H9 (cell line): Measurements from ENCODE around the gene CYSTM1. TPM values are rescaled to one million over a fixed set of nuclear protein-coding genes. Genes with fewer than 3 reads are reported as not detected.

Experiments used
- DNase-seq: peaks from one replicate; pipeline ENCODE4 v3.0.0-alpha.2; 2017
- H2AFZ ChIP-seq: one replicate; pipeline ENCODE4 v1.6.1; 2013; ENCODE audit warnings: mild to moderate bottlenecking, low read length, control low read depth, moderate library complexity
- H2AK5ac ChIP-seq: 2 replicates; pipeline ENCODE4 v1.6.1; 2013; ENCODE audit warnings: low read length, control low read depth, mixed read lengths; ENCODE audit not compliant: insufficient read length
- H2BK120ac ChIP-seq: one replicate; pipeline ENCODE4 v1.6.1; 2013; ENCODE audit warnings: low read depth, mild to moderate bottlenecking, low read length, control low read depth, inconsistent platforms; ENCODE audit not compliant: poor library complexity, severe bottlenecking
- H2BK12ac ChIP-seq: 2 replicates; pipeline ENCODE4 v1.6.1; 2013; ENCODE audit warnings: low read length, control low read depth, mixed read lengths, low read depth; ENCODE audit not compliant: insufficient read length
- H2BK15ac ChIP-seq: 2 replicates; pipeline ENCODE4 v1.6.1; 2013; ENCODE audit warnings: low read depth, low read length, control low read depth
- H2BK20ac ChIP-seq: one replicate; pipeline ENCODE4 v1.6.1; 2013; ENCODE audit warnings: low read depth, mild to moderate bottlenecking, low read length, control low read depth, inconsistent platforms; ENCODE audit not compliant: poor library complexity, severe bottlenecking
- H2BK5ac ChIP-seq: 2 replicates; pipeline ENCODE4 v1.6.1; 2013; ENCODE audit warnings: low read length, control low read depth, mixed read lengths; ENCODE audit not compliant: insufficient read length
- H3K14ac ChIP-seq: 2 replicates; pipeline ENCODE4 v1.6.1; 2013; ENCODE audit warnings: low read length, control low read depth; ENCODE audit not compliant: insufficient read depth
- H3K18ac ChIP-seq: 2 replicates; pipeline ENCODE4 v1.6.1; 2013; ENCODE audit warnings: low read depth, mild to moderate bottlenecking, mixed read lengths, low read length, control low read depth; ENCODE audit not compliant: insufficient read length
- H3K23ac ChIP-seq: 2 replicates; pipeline ENCODE4 v1.6.1; 2013; ENCODE audit warnings: low read length, control low read depth, mixed read lengths, low read depth; ENCODE audit not compliant: insufficient read length
- H3K23me2 ChIP-seq: 2 replicates; pipeline ENCODE4 v1.6.1; 2013; ENCODE audit warnings: low read depth, mild to moderate bottlenecking, mixed read lengths, low read length, control low read depth; ENCODE audit not compliant: insufficient read length, poor library complexity, severe bottlenecking
- H3K27ac ChIP-seq: 2 replicates; pipeline ENCODE4 v1.5.1; 2013; ENCODE audit warnings: low read length, control low read depth, mixed read lengths, low read depth; ENCODE audit not compliant: insufficient read length
- H3K27me3 ChIP-seq: 2 replicates; pipeline ENCODE4 v1.6.1; 2013; ENCODE audit warnings: low read length, control low read depth, inconsistent platforms; ENCODE audit not compliant: insufficient read depth
- H3K4ac ChIP-seq: 2 replicates; pipeline ENCODE4 v1.6.1; 2013; ENCODE audit warnings: low read depth, mild to moderate bottlenecking, control low read depth, inconsistent platforms, low read length, moderate library complexity
- H3K4me1 ChIP-seq: 2 replicates; pipeline ENCODE4 v1.6.1; 2013; ENCODE audit warnings: low read length, control low read depth, inconsistent platforms; ENCODE audit not compliant: insufficient read depth
- H3K4me2 ChIP-seq: 2 replicates; pipeline ENCODE4 v1.6.1; 2013; ENCODE audit warnings: low read length, control low read depth, mixed read lengths; ENCODE audit not compliant: insufficient read length, insufficient read depth
- H3K56ac ChIP-seq: 2 replicates; pipeline ENCODE4 v1.6.1; 2013; ENCODE audit warnings: low read depth, mild to moderate bottlenecking, mixed read lengths, low read length, control low read depth; ENCODE audit not compliant: insufficient read length
- H3K79me1 ChIP-seq: 2 replicates; pipeline ENCODE4 v1.6.1; 2013; ENCODE audit warnings: low read depth, mild to moderate bottlenecking, moderate library complexity, low read length, control low read depth, inconsistent platforms; ENCODE audit not compliant: insufficient read depth, poor library complexity, severe bottlenecking
- H3K79me2 ChIP-seq: 2 replicates; pipeline ENCODE4 v1.6.1; 2013; ENCODE audit warnings: low read length, control low read depth, inconsistent platforms; ENCODE audit not compliant: insufficient read depth
- H3K9ac ChIP-seq: 2 replicates; pipeline ENCODE4 v1.6.1; 2013; ENCODE audit warnings: low read length, control low read depth, mixed read lengths; ENCODE audit not compliant: insufficient read length; ENCODE audit errors: extremely low read depth
- H3K9me3 ChIP-seq: one replicate; pipeline ENCODE4 v1.6.1; 2013; ENCODE audit warnings: low read depth, low read length, inconsistent platforms; ENCODE audit not compliant: control insufficient read depth
- H3T11ph ChIP-seq: one replicate; pipeline ENCODE4 v1.6.1; 2013; ENCODE audit warnings: mild to moderate bottlenecking, low read length, control low read depth, inconsistent platforms
- H4K20me1 ChIP-seq: one replicate; pipeline ENCODE4 v1.6.1; 2013; ENCODE audit not compliant: control insufficient read depth, insufficient read length, insufficient read depth
- H4K5ac ChIP-seq: 2 replicates; pipeline ENCODE4 v1.6.1; 2013; ENCODE audit warnings: low read depth, mild to moderate bottlenecking, mixed read lengths, low read length, control low read depth; ENCODE audit not compliant: insufficient read length
- H4K8ac ChIP-seq: replicated peaks from 2 replicates; pipeline ENCODE4 v1.6.1; 2013; ENCODE audit warnings: low read length, control low read depth, mixed read lengths, low read depth; ENCODE audit not compliant: insufficient read length
- H4K91ac ChIP-seq: 2 replicates; pipeline ENCODE4 v1.6.1; 2013; ENCODE audit warnings: low read depth, mild to moderate bottlenecking, moderate library complexity, mixed read lengths, low read length, control low read depth; ENCODE audit not compliant: insufficient read length
- H3K27ac Mint-ChIP-seq, 3 experiments: 2 replicates in 2 of 3; 3 replicates in 1 of 3; pipeline ENCODE4 v1.8.0; 2020 to 2021; ENCODE audit warnings: mixed read lengths in 3 of 3, mild to moderate bottlenecking in 1 of 3, moderate library complexity in 1 of 3
- H3K27me3 Mint-ChIP-seq: 2 replicates; pipeline ENCODE4 v1.8.0; 2021; ENCODE audit warnings: low read depth, mild to moderate bottlenecking, moderate library complexity, mixed read lengths
- H3K36me3 Mint-ChIP-seq, 3 experiments: 2 replicates in 2 of 3; 3 replicates in 1 of 3; pipeline ENCODE4 v1.8.0; 2020 to 2021; ENCODE audit warnings: low read depth in 3 of 3, mixed read lengths in 3 of 3; ENCODE audit not compliant: insufficient read depth in 1 of 3
- H3K4me1 Mint-ChIP-seq, 2 experiments: 2 replicates each; pipeline ENCODE4 v1.8.0; 2020; ENCODE audit warnings: mixed read lengths in 2 of 2
- H3K4me3 Mint-ChIP-seq, 2 experiments: 2 replicates in 1 of 2; 3 replicates in 1 of 2; pipeline ENCODE4 v1.8.0; 2020 to 2021; ENCODE audit warnings: mild to moderate bottlenecking in 2 of 2, mixed read lengths in 2 of 2, moderate library complexity in 1 of 2
- H3K9me3 Mint-ChIP-seq, 2 experiments: 2 replicates in 1 of 2; 3 replicates in 1 of 2; pipeline ENCODE4 v1.8.0; 2020; ENCODE audit warnings: mild to moderate bottlenecking in 2 of 2, mixed read lengths in 2 of 2, moderate library complexity in 1 of 2
- WGBS: extraction: QIAGEN DNeasy Blood & Tissue Kit; methylation state at CpG from one replicate; pipeline ENCODE4 v1.1.7; 2013; ENCODE audit warnings: missing lambda C conversion rate, low lambda C conversion rate, mixed read lengths; ENCODE audit not compliant: insufficient read length; ENCODE audit errors: extremely low coverage; 5-methylcytosine and 5-hydroxymethylcytosine counted together
- total RNA-seq: library from RNA; stranded (reverse); gene quantifications from 2 replicates; pipeline ENCODE4 v1.2.1, GENCODE V29; 2021
- TF ChIP-seq, protein P1 (sequence below): fragments of 200-600 bp; sonication (generic); conservative IDR thresholded peaks from 3 replicates; pipeline ENCODE4 v1.8.0; 2021; ENCODE audit warnings: antibody characterized with exemption, mild to moderate bottlenecking

CYSTM1 gene
- total RNA-seq, 1 experiment from 2014 or later = 20.6 TPM

DNA sequence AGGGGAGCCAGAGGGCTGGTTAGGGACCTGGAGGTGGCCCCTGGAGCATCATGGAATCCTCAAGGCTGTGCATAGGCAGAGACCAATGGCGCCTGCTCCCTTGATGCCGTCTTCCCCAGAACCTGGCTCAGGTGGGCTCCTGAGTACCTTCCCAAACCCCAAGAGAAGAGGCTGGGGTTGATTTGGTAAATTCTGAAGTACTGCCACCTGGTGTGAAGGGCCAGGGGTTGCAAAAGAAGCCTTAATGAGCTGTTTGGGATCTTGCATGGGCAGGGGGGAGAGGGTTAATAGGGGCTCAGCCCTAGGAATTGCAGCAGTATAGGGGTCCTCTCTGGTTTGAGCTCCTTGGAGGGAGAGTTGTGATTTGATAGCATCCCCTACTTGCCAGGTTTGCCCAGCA is 52.1 kb downstream of the CYSTM1 start:
- no peak overlapping the region for H2AK5ac ChIP-seq
- no peak overlapping the region for H3K4ac ChIP-seq
- H3K79me1 ChIP-seq = no peaks in the 10 kb centered on the region
- no peak overlapping the region for H2BK20ac ChIP-seq
- H2BK15ac ChIP-seq = no peak overlapping the region
- no peaks in the 10 kb centered on the region for H3K4me1 ChIP-seq
- no peak overlapping the region for H2BK5ac ChIP-seq
- H4K8ac ChIP-seq = no peak overlapping the region
- no peak overlapping the region for H2AFZ ChIP-seq
- H3K14ac ChIP-seq = no peak overlapping the region
- Mint-ChIP-seq H3K4me3 (no peak overlapping the region), H3K4me1 (peaks cover 2 to 3% of the 10 kb centered on the region in 2 experiments; a peak in 3 of 4 replicates), H3K27me3 (no peaks in the 10 kb centered on the region), H3K36me3 (no peaks in the 10 kb centered on the region; a peak in 1 of 7 replicates), H3K27ac (no peak overlapping the region), H3K9me3 (no peaks in the 10 kb centered on the region)
- H2BK120ac ChIP-seq = no peak overlapping the region
- no peaks in the 10 kb centered on the region for H3K27me3 ChIP-seq
- no peak overlapping the region for H3K18ac ChIP-seq
- no peak overlapping the region for H3K56ac ChIP-seq
- H4K91ac ChIP-seq = no peak overlapping the region
- H2BK12ac ChIP-seq = no peak overlapping the region
- H4K20me1 ChIP-seq = no peaks in the 10 kb centered on the region
- no peak overlapping the region for H3T11ph ChIP-seq
- H3K23ac ChIP-seq = no peak overlapping the region
- H4K5ac ChIP-seq = no peak overlapping the region
- no peak overlapping the region for H3K27ac ChIP-seq
- no peak overlapping the region for H3K9ac ChIP-seq
- TF ChIP-seq, protein P1, sequence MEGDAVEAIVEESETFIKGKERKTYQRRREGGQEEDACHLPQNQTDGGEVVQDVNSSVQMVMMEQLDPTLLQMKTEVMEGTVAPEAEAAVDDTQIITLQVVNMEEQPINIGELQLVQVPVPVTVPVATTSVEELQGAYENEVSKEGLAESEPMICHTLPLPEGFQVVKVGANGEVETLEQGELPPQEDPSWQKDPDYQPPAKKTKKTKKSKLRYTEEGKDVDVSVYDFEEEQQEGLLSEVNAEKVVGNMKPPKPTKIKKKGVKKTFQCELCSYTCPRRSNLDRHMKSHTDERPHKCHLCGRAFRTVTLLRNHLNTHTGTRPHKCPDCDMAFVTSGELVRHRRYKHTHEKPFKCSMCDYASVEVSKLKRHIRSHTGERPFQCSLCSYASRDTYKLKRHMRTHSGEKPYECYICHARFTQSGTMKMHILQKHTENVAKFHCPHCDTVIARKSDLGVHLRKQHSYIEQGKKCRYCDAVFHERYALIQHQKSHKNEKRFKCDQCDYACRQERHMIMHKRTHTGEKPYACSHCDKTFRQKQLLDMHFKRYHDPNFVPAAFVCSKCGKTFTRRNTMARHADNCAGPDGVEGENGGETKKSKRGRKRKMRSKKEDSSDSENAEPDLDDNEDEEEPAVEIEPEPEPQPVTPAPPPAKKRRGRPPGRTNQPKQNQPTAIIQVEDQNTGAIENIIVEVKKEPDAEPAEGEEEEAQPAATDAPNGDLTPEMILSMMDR = peak; percentile 42
- H3K4me2 ChIP-seq = no peak overlapping the region
- no CpG with 5 or more reads among the region's 2 CpGs for WGBS
- H3K79me2 ChIP-seq = no peaks in the 10 kb centered on the region
- H3K9me3 ChIP-seq = no peaks in the 10 kb centered on the region
- no peak for DNase-seq
- H3K23me2 ChIP-seq = no peaks in the 10 kb centered on the region
